NCI-H2196 (cell line): ENCODE data around the gene TTC13.

Experiments
- DNase-seq: peaks from one replicate; lab custom pipeline; 2025; ENCODE audit not compliant: unreplicated experiment; lab: John Stamatoyannopoulos, UW

TTC13 gene

DNA sequence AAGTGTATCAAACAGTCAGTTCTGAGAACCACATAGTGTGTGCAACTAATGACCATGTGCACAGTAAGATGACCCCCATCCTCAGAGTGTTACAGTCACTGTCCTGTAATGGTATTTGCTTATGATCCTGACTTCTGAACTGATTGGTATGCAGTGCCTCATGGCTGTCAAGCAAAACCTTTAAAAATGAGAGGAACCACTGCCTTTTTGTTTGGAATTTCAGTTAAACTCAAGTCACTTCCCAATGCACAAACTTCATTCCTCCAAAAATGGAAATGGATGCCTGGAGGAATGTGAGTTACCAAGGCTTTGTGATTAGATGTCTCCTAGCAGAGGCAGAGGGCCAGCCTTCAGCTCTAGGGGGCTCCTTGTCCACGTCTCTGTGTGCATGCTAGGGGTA is 120.8 kb downstream of the TTC13 start:
- no peak for DNase-seq

DNA sequence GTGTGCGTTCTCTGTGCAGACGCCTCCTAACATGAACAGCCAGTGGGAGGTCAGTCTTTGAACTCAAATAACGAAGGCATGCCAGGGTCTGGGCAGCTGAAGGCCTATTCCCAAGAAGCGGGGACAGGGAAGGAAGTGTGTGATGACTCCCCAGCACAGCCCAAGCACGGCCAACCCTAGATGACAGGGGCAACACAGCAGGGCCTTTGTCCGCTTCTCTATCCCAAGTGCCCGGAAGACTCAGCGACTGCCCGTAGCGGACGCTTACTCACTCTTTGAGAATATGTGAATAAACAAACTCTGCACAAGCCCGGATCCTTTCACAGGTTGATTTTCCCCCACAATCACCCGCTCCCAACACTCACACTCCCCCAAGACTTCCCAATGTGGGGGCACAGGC is 121.6 kb downstream of the TTC13 start:
- no peak for DNase-seq
